ENCODE data around the gene PHF12. TPM values are rescaled to one million over a fixed set of nuclear protein-coding genes. Genes with fewer than 3 reads are reported as not detected.

The PHF12 gene
- total and polyA plus RNA-seq, 10 of the 15 experiments (the other 5 are each of a cell fraction or from before 2014, with no cell fraction given): 1.3 to 43.9 (median 19.2) TPM

DNA sequence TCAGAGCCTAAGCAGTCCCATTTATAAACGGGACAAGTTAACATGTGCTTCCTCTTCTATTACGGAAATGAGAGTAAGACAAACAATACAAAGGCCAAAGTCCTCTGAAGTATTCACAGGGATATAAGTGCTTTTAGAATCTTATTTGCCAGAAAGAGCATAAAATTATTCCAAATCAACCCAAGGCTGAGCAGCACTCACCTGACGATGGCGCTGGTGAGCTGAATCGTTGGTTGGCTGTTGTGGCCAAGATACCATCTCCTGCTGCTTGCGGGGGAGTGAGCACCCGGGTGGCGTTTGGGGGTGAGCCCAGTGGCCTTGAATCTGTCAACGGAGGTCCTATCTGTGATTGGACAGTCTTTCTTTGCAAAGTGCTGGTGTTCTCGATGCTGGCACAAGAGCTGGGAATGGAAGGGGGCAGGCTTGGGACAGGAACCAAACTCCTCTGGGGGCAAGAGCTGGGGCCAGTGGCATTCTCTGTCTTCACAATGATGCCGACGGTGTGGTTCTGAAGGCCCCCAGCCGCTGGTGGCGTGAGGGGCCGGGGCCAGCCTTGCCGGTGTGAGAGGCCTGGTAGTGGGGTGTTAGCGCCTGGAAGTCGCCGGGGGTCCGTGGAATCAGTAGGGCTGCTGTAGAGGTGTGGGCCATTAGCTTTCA, 38.9 kb downstream of the PHF12 start:
- no peaks in the 10 kb centered on the region for H4K20me1 ChIP-seq (ENCODE audit: control insufficient read depth, insufficient read depth)
- intact Hi-C loops (cut with micrococcal nuclease; ENCODE audit: unreplicated experiment) (no loop called here), in situ Hi-C loops (cut with MboI) (no loop called here)
- H3K4me3 ChIP-seq: no peak overlapping the region
- RAD21 ChIA-PET (ENCODE audit: unreplicated experiment): interaction anchor here (5.7 kb wide), 1 partner anchor 149 kb away, joined by 23 read pairs; no protein-coding TSS in a partner anchor
- WGBS (ENCODE audit: insufficient coverage, insufficient replicate concordance, low lambda C conversion rate, missing lambda C conversion rate): 90% methylated on average over 20 of the region's 20 CpGs
- peaks cover 50 to 78% of the 10 kb centered on the region in 2 experiments for H3K36me3 ChIP-seq (ENCODE audit: control insufficient read depth in 2 of 2, insufficient read depth in 2 of 2, low read length in 1 of 2)
- H3K27ac ChIP-seq (ENCODE audit: control insufficient read depth, insufficient read depth): no peak overlapping the region
- no peaks in the 10 kb centered on the region for H3K4me1 ChIP-seq (ENCODE audit: control insufficient read depth, insufficient read depth, low read length)
- TF ChIP-seq CREB1 (IDR thresholded peaks at IDR 0.05; ENCODE audit: low read depth) (no peak), PAX5 (IDR thresholded peaks at IDR 0.05; ENCODE audit: borderline replicate concordance, low read depth, low read length) (no peak), POLR2AphosphoS5 (IDR thresholded peaks at IDR 0.05; ENCODE audit: low read length) (no peak), RUNX3 (IDR thresholded peaks at IDR 0.05; ENCODE audit: low read length) (no peak), IKZF2 (IDR thresholded peaks at IDR 0.05) (no peak)
- TF ChIP-seq, protein P1, sequence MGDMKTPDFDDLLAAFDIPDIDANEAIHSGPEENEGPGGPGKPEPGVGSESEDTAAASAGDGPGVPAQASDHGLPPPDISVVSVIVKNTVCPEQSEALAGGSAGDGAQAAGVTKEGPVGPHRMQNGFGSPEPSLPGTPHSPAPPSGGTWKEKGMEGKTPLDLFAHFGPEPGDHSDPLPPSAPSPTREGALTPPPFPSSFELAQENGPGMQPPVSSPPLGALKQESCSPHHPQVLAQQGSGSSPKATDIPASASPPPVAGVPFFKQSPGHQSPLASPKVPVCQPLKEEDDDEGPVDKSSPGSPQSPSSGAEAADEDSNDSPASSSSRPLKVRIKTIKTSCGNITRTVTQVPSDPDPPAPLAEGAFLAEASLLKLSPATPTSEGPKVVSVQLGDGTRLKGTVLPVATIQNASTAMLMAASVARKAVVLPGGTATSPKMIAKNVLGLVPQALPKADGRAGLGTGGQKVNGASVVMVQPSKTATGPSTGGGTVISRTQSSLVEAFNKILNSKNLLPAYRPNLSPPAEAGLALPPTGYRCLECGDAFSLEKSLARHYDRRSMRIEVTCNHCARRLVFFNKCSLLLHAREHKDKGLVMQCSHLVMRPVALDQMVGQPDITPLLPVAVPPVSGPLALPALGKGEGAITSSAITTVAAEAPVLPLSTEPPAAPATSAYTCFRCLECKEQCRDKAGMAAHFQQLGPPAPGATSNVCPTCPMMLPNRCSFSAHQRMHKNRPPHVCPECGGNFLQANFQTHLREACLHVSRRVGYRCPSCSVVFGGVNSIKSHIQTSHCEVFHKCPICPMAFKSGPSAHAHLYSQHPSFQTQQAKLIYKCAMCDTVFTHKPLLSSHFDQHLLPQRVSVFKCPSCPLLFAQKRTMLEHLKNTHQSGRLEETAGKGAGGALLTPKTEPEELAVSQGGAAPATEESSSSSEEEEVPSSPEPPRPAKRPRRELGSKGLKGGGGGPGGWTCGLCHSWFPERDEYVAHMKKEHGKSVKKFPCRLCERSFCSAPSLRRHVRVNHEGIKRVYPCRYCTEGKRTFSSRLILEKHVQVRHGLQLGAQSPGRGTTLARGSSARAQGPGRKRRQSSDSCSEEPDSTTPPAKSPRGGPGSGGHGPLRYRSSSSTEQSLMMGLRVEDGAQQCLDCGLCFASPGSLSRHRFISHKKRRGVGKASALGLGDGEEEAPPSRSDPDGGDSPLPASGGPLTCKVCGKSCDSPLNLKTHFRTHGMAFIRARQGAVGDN (IDR thresholded peaks at IDR 0.05): no peak
- TF ChIP-seq, protein P2, sequence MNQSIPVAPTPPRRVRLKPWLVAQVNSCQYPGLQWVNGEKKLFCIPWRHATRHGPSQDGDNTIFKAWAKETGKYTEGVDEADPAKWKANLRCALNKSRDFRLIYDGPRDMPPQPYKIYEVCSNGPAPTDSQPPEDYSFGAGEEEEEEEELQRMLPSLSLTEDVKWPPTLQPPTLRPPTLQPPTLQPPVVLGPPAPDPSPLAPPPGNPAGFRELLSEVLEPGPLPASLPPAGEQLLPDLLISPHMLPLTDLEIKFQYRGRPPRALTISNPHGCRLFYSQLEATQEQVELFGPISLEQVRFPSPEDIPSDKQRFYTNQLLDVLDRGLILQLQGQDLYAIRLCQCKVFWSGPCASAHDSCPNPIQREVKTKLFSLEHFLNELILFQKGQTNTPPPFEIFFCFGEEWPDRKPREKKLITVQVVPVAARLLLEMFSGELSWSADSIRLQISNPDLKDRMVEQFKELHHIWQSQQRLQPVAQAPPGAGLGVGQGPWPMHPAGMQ (IDR thresholded peaks at IDR 0.05; ENCODE audit: borderline replicate concordance): no peak
- ATAC-seq (no peak), FAIRE-seq (no peak), DNase-seq (ENCODE audit: low read depth, low spot score) (no peak)
- no peaks in the 10 kb centered on the region for H3K9me3 ChIP-seq (replicated peaks; ENCODE audit: control insufficient read depth, insufficient read depth, low read length)
- no TSS peak for BruUV-seq (replicated peaks)
- no peak overlapping the region for H3K4me2 ChIP-seq (ENCODE audit: control insufficient read depth, insufficient read depth)
- no peak overlapping the region for H3K9ac ChIP-seq (ENCODE audit: control insufficient read depth, insufficient read depth, low read length)
- POLR2A ChIA-PET: interaction anchor here (0.5 kb wide), 1 partner anchor 723 kb away, joined by 3 read pairs; no protein-coding TSS in a partner anchor
- SMC1A ChIA-PET (ENCODE audit: uncharacterized antibody, unreplicated experiment): interaction anchor here (1.6 kb wide), 1 partner anchor 9 kb away, joined by 3 read pairs; the partner anchor contains the start of gene DHRS13
- H3K79me2 ChIP-seq (ENCODE audit: control insufficient read depth, insufficient read depth, low read length): no peaks in the 10 kb centered on the region
- CTCF ChIA-PET: interaction anchor here (0.6 to 17.3 kb wide), 9 partner anchors 8 to 185 kb away, joined by 3 to 175 read pairs (median 4); partner anchors contain the start of genes NEK8 and TLCD1
- H3K27me3 ChIP-seq (replicated peaks in 1 of 2; ENCODE audit: control insufficient read depth in 2 of 2, insufficient read depth in 2 of 2, low read length in 1 of 2): no peaks in the 10 kb centered on the region
- no peak overlapping the region for H2AFZ ChIP-seq (ENCODE audit: control insufficient read depth, low read depth, low read length)

Data from GM12878 (cell line).